ENCODE measurements around the gene CDC14B.

DNA sequence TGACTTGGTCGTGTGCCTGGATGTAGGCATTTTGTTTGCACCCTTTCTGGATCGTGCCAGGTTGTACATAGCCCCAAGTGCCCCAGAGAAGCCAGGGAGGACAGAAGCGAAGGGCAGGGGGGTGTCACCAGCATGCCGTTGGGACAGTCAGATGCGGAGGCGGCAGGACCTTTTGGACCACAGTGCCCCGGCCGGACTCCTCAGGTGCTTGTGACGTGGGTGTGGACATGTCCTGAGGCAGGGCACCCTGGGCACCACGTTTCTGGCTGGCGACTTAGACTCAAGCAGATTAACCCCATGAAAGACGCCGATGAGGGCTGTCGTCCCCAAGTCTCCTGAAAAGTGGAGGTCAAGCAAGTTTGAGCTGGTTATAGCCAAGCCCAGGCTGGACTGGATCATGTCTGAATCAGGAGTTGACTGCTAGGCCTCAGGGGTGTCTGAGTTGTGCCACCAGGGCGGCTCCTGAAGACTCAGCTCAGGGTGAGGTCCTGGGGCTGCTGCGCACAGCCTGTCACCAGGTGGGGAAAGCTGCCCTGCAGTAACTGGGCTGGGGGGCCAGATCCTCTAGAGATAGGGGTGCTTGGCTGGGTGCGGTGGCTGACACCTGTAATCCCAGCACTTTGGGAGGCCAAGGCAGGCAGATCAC, 127.6 kb downstream of the CDC14B start:
- no peak for TF ChIP-seq POLR2A (IDR thresholded peaks at IDR 0.05)
- TF ChIP-seq, protein P1, sequence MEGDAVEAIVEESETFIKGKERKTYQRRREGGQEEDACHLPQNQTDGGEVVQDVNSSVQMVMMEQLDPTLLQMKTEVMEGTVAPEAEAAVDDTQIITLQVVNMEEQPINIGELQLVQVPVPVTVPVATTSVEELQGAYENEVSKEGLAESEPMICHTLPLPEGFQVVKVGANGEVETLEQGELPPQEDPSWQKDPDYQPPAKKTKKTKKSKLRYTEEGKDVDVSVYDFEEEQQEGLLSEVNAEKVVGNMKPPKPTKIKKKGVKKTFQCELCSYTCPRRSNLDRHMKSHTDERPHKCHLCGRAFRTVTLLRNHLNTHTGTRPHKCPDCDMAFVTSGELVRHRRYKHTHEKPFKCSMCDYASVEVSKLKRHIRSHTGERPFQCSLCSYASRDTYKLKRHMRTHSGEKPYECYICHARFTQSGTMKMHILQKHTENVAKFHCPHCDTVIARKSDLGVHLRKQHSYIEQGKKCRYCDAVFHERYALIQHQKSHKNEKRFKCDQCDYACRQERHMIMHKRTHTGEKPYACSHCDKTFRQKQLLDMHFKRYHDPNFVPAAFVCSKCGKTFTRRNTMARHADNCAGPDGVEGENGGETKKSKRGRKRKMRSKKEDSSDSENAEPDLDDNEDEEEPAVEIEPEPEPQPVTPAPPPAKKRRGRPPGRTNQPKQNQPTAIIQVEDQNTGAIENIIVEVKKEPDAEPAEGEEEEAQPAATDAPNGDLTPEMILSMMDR (IDR thresholded peaks at IDR 0.05) = no peak
